GM19351 (cell line): ENCODE data around the gene RUNX1.

Source experiments
- ATAC-seq: cut with Tn5 transposase; IDR thresholded peaks from one replicate; pipeline ENCODE4 v1.9.1; 2021; ENCODE audit warnings: mild to moderate bottlenecking, moderate library complexity; ENCODE audit not compliant: unreplicated experiment

Gene RUNX1

DNA sequence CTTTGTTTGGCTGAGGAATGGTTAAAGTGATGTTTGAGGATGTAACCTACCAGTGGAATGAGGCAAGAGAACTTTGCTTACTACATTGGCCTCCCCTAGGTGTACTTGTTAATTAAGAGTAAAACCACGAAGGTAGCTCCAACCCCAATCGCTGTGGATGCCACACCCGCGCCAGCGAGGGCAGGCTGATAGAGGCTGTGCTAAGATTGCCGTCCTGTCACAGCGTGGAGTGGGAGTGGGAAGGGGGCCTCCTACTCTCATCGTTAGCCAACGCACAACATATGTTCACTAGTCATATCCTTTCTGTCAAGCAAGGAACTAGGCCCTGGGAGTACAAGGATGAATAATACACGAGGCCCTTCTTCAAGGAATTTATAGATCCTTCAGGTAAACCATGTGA lies 99.6 kb downstream of the RUNX1 start:
- no peak for ATAC-seq

DNA sequence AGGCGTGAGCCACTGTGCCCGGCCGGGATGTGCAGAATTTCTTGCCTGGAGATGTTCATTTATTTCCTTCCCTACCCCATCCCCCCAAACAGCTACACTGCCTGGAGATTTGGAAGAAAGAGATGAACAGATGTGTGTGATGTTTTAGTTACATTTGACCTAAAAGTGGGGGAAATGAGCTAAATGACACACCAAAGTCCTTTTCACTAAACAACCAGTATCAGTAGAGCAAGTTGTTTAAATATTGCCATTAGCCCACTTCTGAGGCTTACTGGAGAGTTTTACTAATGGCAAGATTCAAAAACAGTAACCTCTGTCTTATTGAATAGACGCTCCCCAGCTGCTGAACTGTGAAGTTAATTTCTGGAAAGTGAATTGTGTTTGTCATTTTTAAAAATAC lies 100.1 kb downstream of the RUNX1 start:
- ATAC-seq: no peak

DNA sequence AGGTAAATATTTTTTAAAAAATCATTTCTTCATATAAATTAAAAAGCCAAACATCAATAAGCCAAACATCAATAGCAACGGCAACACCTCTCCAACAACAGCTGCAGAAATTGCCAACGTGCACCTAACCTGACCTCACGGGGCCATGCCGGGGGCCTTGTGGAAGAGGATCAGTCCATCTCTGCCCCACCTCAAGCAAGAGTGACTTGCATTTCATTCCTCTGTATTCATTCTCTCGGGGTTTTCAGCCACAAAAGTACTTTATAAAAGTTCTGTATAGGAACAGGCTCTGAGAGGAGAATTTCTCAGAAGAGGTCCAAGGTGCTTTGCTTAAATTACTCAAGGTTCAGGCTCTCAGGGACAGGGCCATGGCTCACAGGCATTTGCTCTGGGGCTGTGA lies 100.9 kb downstream of the RUNX1 start:
- ATAC-seq: no peak

DNA sequence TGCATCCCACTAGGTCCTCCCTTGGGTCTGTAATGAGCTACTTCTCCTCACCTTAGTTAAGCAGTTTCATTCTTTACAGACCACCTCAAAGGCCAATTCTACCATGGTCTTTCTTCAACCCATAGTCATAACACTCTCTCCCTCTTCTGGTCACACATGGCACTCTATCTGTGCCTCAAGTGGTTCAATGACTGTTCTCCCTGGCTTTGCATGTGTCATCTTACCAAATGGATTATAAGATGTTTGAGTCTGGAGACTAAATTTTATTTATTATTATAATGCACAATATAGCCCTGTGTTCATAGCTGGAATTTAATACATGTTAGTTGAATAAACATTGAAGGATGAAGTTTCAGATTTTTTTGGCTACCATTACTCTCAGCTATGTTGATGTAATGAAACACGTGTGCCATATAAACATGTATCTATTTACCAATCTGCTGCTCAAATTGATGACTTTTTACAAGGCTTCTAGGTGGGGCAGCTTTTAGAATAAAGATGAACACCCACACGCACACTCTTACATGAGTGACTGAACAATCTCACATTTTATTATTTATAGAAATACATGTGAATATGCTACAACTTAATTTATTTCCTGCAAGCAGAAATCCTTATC lies 102.1 kb downstream of the RUNX1 start:
- no peak for ATAC-seq

DNA sequence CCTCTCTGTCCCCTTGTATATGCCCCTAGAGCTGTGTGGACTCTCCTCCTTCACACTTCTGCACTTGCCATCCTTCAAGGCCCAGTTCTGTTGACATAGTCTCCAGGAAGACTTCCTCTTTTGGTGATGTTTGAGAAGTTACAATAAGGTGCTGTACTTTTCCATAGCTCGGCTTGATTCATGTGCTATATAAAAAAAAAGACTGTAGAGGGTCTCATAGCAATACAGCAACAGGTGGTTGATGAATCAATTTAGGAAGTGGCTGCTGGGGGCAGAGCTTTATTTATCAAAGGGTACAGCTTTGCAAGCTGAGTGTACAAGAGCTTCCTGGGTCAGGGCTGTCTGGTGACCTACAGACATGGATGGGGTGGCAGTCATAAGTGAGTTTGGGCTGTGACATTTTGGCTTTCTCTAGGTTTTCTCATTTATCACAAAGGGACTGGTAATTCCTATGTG lies 102.7 kb downstream of the RUNX1 start:
- ATAC-seq: no peak

DNA sequence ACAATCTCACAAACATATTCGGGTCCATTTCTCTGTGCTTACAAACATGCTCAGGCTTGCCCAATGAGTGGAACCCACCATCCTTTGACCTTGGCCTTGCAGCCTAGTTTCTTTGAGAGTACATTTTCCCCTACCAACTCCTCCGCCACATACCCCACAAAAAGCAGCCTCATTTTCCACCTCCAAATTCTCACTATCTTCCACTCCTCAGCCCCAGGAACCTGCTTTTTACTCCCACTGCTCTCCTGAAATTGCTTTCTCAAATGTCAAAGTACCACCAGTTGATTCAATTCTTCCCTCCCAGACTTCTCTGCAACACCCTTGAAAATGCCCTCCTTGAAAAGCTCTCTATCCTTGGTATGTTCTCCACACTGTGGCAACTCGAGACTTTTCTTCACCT lies 103.8 kb downstream of the RUNX1 start:
- ATAC-seq: no peak

DNA sequence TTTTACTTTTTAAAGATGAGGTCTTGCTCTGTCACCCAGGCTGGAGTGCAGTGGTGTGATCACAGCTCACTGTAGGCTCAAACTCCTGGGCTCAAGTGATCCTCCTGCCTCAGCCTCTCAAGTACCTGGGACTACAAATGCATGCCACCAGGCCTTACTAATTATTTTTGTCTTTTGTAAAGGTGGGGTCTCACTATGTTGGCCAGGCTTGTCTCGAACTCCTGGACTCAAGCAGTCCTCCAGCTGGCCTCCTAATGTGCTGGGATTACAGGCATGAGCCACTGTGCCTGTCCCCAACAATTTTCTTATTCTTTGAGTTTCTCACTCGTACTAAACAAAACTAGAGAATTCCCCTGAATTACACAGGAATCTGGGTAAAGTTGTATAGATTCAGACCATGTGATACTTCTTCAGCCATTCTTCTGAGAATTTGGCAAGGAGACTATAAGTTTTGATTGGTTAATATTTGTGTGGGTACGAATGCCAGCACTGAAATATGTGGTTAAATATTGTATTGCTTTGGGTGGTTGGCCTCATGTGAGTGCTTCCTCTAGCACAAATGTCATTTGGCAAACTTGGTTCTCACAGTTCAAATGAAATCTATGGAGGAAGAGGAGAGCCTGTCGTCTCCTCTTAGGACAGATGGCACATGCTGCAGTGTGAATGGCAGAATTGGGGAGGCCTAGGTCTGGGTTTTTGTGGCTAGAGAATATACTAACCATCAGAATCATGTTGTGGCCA lies 104.9 kb downstream of the RUNX1 start:
- ATAC-seq: no peak

DNA sequence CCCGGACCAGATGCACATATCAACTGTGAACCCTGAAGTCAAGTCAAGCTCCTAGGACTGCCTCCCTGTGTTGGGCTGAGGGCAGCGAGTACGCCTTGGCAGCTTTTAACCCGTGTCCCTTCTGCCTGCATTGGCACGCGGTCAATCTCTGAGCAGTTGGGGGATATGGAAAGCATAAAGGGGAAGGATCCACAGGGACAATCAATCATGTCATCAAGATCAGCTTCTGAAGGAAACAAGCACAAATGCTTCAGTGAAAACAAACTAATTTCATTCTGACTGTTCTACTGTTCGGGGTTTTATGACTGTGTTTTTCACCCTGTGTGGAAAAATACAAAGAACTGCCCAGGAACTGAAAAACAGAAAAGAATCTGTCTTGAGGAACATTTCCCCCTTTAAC lies 106.2 kb downstream of the RUNX1 start:
- ATAC-seq: no peak

DNA sequence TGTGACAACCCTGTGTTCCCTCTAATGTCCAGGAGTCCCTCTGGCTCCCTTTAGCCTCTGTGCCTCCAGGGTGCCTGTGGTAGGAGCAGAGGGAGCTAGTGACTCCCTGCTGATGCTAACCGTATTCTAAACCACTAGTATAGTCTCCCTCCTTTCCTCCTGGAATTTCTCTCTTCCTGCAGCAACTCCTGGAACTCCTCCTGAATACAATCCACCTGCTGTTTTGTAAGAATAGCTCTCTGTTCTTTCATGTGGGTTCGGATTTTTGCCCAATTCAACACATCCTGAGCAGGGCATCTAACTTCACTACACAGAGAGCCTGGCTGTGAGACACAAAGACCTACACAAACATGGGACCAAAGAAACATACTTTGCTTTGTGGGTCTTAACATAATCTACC lies 107.9 kb downstream of the RUNX1 start:
- ATAC-seq: no peak

DNA sequence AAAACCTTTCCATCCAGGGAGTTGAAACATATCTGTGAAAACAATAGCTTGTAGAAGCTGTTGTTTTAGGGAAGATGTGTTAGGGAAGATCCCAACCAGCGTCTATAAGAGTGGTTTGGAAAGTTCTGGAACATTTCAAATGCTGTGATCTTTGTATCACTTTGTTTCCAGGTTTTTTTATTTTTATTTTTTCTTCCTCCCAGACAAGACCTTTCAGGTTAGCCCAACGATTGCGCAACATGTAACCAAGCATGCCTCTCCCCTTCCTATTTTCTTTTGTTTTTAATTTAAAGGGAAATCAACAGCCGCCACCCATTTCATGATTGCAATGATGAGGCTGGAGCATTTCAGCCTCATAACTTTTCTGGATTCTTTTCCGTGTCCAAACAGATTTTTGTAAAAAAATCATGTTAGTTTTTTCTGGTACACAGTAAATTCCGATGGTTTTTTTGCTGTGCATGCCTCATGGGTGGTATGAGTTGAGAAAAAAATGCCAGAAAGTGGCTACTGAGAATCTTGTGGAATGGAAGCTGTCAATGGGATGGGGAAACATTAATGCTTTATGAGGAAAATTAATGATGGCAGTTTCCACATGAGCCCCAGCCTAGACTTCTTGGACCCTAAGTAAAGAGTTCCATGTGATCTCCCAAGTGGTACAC lies 109.3 kb downstream of the RUNX1 start:
- no peak for ATAC-seq

DNA sequence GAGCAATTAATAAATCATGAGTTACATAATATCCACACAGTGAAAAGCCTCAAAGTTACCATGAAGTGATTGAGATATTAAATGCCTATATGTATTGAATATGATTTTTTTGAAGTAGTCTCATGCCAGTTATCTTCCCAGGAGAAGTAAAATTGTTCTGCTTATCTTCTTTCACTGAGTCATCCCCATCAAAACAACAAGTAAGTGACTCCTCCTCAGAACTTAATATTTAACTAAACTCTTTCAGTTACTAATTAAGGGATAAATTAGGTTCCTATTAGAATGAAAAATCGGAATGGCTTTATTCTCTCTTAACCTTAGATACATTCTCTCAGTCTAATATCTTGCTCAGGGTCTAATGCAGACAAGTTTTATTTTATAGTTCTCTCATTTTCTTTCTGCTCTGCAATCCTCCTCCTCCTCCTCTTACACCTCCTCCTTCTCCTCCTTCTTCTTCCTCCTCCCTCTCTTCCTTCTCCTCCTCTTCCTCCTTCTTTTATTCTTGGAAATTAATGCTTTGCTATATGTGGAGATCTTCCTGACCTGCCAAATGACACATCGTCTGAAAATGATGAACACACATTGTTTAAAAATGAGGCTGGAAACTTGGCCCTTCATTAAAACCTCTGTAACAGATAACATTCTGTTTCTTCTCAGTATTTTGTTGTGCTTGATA lies 110.9 kb downstream of the RUNX1 start:
- no peak for ATAC-seq

DNA sequence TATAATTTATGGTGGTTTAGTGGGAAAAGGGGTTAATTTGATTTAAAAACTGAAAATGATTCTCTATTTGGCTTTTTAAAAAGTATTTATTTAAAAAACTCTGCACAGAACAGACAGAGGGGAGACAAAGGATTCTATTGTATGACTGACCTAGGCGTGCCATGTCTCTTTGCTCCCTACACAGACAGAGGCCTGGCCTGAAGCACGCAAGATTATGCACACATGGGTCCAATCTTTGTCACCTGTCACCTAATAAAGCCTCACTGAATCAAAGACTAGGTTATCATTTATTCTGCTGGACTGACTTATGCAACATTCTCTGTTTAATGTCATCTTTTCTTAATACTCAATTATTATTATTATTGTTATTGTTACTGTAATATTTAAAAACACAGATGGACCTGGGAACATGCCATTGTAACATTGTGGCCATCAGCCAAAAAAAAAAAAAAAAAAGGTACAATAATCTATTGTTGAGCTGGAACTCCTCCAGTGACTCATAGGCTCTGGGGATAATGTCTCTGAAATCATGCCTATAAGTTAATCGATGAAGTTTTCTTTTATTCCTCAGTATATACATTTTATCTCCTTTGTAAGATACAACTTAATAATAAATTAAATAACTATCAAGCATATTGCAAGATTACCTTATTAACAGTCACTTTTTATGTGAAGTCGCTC lies 112.1 kb downstream of the RUNX1 start:
- ATAC-seq: no peak

DNA sequence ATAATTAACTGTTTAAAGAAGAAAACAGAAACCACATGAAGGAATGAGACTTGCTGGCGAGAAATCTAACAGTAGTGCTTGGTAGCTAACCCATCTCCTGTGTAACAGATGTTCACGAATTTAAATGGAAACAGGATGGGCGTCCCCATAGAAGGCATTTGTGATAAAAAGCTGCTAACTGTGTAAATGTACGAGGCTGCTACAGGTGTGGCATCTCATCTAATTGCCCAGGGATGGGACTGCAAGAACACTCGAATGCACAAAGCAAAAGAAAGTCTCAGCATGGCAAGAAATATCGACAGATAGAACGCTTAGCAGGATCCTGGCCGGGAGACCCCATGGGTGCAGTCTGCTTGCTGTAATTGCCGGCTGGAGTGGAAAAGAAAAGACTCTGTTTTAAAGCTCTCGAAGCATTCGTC lies 112.7 kb downstream of the RUNX1 start:
- no peak for ATAC-seq

DNA sequence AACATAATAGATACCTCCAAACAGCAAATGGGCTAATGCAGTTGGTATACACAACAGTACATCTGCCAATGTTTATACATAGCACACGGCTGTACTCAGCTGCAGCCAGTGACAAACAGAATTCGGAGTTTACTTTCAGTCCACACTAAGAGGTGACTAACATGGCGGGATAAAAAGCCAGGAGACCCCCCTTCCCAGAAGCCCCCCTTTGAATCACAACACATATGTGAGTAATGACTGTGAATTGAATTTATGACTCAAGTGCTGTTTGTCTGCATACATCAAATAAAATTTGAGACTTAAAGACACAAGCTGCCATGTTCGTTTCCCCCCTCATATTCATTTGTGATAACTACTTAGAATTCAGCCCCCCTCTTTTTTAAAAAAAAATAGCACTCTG lies 113.2 kb downstream of the RUNX1 start:
- ATAC-seq: no peak

DNA sequence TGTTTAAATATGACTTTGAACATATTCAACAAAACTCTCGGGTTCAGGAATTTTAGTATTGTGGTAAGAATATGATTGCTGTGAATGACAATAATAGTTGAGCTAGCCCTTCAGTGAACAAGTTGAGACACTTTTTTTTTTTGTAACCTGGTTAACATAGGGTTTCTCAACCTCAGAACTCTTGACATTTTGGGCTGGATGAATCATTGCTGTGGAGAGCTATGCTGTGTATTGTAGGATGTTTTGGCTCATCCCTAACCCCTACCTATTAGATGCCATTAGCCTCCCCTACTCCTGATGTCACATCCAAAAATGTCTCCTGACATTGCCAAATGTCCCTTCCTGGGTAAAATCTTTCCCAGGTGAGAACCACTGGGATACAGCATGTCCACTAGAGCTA lies 113.7 kb downstream of the RUNX1 start:
- no peak for ATAC-seq

DNA sequence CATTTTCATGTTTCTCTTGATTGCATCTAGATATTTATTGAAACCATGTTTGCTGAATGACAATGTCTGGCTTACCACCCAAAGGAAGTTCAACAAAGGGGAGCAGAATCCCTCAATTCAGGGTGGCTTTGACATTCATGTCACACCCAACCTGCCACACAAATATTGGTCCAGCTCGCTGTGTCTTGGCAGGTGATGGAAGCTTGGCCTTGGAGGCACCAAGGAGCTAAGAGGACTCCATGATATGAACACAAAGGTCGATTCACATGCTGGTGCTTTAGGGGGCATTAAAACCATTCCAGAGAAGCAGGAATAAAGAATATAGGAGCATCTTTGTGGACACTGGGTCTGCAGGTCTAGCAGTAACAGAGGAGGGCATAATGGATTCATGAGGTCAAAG lies 114.8 kb downstream of the RUNX1 start:
- ATAC-seq: no peak

DNA sequence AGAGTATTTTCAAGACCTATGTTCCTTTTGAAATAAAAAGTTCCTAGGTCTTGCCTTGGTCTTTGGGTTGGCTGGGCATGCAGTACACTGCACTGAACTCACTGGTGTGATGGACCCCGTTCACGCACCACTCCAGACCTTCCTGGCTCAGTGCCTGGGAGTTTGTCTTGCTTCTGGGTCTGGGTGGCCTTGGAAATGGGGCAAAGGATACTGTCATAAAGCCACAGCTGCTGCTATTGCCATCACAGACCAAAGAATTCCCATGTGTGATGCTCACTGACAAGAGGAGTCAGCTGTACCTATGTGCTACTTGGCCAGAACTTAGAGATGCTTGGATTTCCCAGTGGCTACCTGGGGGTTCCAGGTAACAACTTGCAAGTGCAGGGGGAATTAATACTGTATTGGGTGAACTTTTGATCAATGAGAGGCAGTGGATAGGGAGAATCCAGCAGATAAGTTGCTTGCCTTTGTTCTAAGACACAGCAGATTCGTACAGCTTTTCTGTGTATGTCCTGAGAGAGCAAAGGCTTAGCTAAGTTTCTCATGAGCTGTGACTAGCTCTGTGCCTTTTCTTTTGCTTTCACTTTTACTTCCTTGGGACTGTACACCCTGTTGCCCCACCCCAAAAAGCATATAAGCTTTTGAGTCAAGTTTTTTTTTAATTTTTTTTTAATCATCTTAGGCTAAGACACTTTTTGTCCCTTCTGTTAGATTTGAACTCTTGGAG lies 115.3 kb downstream of the RUNX1 start:
- ATAC-seq: peak; percentile 70

DNA sequence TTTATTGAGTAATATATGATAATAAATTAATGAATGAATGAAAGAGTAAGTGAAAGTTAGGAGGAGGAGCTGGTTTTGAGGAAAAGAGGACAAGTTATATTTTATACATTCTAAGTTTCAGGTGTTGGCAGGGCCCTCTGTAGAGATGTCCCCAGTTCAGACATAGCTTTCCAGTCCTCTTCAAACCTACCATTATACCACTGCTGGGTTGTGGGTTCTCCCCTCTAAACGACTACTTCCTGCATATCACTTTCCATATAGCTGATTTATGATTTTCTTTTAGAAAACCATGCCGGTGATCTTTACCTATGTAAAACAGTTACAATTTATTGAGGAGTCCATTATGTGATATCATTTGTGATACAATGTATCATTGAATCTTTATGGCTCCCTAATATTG lies 116.9 kb downstream of the RUNX1 start:
- no peak for ATAC-seq

DNA sequence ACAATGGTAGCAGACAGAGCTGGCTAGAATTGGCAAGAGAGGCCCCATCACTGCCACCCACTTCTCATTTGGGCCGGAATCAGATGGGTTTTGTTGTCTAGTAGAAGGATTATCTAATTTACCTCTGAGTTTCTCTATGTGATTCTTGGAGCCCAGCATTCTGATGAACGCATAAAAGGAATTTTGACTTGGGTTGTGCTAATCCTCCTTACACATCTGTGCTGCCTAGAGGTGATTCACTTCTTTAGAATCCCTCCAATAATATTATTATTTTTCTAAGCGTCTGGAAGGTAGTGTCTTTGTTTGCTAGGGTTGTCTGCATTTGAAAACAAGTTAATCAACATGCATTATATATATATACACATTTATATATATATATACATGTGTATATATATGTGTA lies 118.1 kb downstream of the RUNX1 start:
- no peak for ATAC-seq

DNA sequence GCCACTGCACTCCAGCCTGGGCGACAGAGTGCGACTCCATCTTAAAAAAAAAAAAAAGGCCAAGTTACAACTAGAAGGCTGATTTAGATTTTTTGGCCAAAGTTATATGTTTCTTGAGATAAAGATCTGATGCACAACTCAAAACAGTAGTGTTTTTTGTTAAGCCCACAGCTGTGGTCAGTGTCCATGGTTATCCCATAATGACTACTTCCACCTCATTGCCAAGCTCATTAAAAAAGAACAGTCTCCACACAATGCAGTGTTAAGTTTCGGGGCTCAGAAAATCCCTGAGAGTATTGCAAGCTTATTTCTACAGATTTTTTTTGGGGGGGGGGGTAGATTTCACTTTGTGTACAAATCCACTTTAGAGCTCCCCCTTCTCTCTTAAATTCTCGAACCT lies 120.5 kb downstream of the RUNX1 start:
- no peak for ATAC-seq
